GM18873 (cell line): ENCODE data around the gene HOXA3.

Experiments used
- ATAC-seq: cut with Tn5 transposase; IDR thresholded peaks from one replicate; pipeline ENCODE4 v1.9.1; 2021; ENCODE audit warnings: mild to moderate bottlenecking, moderate library complexity, moderate number of reproducible peaks; ENCODE audit not compliant: unreplicated experiment, low FRiP score

HOXA3 gene

DNA sequence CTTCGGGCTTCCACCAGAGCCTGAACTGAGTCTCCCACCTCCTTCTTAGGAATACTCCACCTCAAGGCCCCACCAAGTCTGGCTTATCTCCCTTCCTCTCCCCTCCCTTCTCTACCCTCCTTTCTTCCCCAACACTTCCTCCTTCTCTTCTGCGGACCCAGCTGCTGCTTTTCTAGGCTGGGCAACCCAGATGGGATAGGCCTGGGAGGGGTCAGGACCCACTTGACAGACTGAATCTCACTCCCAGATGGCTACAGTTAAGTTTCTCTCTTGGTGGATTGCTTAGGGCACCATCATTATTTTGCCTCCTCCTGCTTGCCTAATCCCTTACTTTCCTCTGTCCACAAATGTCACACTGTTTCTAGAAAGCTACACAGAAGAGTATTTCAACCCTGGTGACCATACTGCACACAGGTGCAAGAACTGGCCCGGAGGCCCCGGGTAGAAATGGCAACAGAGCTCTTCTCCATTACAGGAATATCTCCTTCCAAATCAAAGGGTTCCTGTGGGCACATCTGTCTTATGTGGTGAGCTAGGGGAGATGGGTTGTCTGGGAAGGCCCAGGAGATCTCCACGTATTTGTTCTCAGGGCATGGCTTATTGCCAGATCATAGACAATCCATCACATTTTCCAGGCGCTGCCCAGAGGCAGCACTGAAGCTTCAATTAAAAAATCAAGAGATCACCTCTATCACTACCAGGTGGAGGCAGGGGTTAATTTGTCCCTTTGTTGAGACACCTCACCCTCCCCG, 37.8 kb upstream of the HOXA3 start:
- ATAC-seq, result no peak

DNA sequence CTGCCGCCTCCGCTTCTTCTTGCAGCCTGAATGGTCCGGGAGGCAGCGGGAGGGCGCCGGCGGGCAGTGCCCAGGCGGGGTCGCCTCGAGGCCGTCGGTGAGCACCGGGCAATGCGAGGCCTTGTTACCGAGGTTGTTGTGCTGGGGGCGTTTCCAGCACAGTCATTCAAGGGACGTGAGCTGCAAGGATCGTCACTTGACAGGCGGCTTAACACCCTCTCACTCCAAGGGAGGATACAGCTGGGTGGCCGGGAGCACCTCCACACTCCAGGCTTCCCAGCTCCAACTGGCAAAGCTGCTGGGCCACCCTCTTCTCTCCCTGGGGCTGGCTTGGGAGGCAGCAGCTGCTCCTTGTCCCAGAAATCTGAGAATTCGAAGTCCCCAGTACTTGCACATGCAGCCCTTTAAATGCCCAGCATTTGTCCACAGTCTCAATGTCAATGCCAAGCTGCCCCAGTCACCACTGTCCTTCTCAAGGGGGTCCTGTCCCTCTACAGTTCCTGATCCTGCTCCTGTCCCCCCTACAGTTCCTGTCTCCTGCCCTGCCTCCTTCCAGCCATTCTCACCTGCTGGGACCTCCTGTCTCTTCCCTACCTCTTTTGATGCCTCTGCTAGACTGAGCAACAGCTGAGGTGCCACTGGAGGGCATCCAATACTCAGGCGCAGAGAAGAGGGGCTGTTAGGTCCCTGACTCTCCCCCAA, 37.1 kb upstream of the HOXA3 start:
- no peak for ATAC-seq

DNA sequence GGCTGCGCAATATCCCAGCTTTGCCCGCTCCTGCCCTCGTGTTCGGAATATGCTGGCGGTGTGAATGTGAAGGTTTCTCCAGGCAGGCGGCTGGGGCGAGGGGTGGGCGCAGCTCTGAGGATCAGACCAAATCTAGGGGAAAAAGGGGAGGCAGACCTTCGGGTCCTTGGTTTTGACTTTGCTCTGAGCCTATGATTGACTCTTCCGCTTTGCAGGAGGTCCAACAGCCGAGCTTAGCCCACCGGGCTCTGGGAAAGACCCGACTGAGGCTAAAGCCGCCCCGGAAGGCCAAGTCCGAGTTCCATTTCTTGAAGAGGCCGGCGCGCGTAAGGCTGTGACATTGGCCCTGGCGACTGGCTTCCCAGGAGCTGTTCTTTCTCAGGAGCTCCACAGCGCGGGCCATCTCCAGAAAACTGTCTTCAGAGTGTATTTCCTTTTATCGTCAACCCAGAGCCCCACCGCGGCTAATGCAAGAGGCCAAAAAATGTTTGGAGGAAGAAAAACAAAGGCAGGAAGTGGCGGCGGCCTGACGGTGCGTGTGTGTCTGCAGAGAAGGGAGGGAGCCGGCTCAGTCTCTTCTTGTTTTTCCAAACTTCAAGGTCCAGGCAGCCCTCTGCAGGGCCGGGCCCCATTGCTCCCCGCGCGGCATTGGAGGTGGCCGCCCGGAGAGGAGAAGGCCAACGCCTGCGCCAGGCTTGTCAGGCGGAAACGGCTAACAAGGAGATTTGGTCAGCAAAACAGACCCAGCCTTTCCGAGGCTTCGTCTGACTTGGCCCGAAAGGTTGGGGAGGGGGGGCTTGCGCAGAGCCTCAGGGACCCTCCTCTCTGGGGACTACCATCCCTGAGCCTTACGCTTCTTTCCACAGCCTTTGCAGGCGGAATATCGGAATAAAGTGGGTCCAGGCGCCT, 36.3 kb upstream of the HOXA3 start:
- no peak for ATAC-seq

DNA sequence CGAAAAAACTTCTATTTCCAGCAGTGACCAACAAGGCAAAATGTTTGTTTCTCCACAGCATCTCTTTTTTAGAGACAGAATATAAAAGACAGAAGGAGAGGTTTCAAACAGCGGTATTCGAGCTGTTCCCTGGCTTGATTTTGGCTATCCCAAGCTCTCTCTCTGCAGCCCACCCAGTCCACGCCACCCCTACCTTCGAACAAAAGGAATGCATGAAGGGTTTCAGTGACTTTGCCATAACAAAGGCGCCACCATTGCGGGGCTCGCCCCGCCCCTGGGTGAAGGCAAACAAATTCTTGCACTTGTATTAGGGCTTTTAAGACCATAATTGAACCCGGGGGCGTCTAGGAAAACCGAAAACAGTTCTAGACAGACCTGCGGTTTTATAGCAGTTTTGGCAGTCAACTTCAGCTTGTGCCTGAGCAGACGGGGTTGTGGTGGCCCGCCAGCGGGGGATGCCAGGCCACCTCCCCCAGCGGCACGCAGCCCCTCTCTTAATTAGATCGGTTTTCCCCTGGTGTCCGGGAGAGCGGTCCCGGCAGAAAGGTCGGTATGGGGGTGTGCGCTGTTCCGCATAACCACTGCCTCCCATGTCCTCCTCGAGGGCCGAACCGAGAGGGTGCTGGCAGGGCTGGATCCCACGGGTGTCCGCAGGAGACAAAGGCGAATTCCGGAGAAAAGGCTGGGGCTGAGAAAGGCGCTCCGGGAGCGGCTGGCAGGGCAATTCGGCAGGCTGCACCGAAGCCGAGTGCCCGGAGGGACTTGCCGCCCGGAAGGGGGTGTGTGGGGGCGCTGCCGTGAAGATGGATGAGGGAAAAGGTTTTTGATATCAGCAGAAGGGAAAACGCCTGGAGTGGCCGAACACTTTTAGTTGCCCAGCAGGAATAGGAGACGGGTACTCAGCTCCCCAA, 35.3 kb upstream of the HOXA3 start:
- no peak for ATAC-seq

DNA sequence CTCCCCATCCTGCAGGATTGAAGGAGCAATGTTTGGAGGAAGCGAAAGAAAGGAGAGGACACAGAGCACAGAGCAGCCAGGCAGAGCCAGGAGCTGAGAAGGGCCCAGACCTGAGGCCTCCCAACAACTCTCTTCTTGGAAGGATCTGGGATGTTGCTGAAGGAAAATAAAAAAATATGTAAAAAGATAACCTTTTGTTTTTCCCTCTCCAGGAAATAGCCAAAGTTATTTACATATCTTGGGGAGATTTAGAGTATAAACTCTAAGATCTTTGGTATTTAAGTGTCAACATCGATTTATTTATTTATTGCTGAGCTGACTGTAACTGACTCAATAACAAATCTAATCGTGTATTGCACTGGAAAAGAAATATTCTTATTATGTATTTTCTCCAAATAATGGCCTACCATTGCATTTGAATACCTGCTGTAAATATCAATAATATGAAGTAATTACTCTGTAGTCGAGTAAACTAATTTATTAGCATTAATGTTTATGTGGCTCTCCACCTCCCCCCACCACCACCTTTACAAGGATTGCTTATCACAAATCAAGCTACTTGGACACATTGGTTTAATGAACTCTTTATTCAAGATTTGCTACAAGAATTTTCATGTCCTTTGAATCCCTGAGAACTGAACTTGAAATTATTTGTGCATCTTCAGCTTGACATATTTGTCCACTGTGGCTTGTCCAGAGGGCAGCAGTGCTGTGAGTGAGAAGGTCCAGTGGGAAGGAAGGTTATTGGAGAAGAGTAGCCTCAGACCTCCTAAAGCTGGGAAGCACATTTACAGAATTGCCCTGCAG, 34.5 kb upstream of the HOXA3 start:
- ATAC-seq, result no peak

DNA sequence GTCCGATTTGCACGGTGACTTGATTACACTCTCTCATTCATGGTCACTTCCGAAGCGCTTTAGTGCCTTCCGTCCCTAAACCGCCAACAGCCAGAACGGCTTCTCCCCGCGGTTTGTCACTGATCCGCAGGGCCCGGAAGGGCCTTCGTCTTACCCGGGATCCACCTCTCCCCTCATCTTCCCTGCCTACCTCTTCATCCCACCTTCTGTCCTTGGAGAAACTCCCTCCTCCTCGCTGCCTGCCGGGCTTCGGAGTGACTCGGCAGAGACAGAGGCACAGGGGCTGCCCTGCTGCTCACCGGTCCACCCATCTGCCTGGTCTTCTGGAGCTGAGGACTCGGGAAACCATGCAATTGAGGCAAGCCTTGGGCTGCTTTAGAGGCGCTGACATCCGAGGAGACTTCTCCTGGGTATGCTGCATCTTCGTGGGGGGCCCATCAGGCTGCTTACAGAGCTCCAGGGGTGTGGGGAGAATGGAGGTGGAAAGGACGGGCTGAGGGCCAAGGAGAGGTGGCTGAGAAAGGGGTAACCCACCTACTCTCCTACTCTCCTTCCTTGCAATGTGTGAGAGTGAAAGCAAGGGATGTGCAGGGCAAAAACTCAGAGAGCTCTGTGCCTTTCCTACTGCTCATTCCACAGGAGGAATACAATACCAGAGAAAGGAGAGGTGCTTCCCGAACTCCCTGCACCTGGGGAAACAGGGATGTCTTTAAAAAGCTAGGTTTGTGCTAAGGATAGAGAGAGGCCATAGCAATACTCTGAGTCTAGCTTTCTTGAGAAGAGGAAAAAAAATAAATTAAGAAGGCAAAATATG, 33.7 kb upstream of the HOXA3 start:
- no peak for ATAC-seq

DNA sequence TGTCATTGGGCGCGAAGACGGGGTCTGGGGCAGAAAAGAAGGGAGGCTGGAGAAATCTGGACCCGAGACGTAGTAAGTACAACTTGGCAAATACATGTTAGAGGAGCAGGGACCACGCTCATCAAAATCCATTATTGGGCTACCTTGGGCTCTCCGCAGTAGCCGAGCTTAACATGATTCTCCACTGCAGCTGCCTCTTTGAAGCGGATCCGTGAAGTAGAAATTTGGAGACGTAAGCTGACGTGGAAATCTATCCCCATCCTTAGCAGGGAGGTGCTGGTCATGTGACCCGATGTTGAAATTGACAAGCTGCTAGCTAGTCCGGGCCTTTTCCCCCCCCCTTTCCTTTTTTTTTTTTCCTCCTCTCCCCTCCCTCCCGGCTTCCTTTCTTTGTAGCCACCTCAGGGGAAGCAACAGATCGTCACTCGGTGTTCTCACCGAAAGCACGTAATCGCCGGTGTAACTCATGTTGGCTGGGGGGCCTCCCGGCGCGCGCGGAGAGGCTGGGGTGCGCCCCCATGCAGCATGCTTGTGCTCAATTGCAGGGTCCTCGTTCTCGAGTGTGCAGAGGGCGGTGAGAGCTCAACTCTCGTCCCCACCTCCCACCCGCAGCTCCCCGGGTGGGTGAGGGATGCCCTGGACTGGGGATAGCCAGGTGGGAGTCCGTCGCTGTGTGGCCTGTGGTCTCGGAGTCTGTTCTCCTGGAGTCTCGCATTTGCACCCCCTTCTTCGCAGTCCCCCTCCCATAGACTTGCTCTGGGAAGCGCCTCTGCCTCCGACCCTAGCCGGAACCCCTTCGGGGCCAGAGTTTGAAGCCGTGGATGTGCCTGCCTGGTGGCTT, 32.9 kb upstream of the HOXA3 start, which contains the start of gene HOXA11:
Gene HOXA11 (minus strand): TSS at position 220 of the 841 bp plus-strand sequence. CDS start 88 bp downstream, at position 132.
- ATAC-seq, result no peak

DNA sequence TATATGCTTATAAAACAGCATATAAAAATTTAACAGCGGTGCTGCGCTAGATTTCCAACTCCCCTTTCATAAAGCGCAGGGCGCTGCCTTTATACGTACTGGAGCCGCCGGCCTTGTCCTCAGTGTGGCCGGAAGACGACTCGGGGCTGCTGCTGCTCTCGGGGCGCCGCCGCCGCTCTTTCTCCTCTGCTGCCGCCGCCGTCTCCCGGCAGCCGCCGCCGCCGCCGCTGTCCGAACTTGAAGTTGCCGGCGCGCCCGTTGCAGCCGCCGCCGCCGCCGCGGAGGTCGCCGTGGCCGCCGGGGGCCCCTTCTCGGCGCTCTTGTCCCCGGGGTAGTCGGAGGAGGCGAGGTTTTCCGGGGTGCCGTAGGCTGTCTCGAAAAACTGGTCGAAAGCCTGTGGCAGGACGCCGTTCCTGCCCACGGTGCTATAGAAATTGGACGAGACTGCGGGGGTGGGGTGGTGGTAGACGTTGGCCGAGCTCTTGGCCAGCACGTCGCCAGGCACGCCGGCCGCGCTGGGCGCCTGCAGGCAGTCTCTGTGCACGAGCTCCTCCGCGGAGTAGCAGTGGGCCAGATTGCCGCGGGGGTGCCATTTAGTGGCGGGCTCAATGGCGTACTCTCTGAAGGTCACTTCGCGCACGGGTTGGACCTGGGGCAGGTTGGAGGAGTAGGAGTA, 32.1 kb upstream of the HOXA3 start:
- ATAC-seq, result no peak

DNA sequence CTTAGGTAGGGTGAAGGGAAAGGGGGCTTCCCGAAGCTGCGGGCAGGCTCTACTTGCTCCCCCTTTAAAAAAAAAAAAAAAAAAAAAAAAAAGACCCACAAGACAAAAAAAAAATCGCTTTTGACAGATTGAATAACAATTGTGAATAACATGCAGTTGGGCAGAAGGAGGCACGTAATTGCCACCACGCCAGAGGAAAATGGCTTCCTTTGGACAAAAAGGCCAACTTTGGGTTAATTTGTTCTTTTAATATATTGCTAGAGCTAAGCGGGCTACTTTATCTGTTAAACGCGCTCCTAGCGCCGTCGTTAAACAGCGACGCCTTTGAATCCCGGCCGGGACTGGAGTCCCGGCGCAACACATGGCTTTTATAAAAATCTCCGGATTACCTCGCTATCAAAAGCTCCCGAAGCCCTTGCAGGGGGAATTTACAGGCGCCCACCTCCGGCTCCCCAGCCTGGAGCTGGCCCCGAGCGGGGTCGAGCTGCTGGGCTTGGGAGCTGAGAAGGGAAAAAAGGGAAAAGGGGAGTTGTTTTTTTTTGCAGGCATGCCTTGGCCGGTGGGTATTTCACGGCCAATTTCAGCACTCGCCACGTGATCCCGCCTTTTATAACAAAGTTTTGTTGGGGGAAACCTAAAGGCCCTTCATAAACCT, 31.4 kb upstream of the HOXA3 start:
- ATAC-seq, result no peak

DNA sequence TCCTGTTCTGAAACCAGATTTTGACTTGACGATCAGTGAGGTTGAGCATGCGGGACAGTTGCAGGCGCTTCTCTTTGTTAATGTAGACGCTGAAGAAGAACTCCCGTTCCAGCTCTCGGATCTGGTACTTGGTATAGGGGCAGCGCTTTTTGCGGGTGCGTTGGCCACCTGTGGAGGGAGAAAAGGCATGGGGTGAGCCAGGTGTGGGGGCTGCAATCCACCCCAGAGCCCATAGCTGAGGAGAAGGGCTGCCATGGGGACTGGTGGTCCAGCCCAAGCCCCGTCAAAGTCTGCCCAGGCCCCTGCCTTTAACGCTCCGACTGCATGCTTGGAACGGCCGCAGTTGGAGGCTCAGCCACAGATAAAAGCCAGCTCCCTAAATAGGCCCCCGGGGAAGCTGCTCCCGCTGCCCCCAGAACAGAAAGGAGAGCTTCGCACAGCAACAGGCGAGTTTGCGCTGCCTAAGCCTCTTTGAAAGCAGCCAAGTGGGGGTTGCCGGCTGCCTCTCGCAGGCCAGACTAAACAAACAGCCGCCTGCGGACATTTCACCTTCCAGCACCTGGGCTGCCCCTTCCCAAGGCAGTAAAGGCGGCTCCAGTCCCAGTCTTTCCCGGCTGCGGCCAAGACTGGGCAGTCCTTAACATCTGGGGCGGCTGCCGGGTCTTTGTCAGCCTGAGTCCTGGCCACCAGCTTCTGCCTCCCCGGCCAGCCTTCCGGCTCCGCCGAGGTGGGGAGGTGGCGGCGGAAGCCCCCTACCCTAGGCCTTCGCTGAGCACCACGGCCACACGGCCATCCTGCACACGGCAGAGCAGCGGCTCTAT, 30.7 kb upstream of the HOXA3 start:
- ATAC-seq, result no peak

DNA sequence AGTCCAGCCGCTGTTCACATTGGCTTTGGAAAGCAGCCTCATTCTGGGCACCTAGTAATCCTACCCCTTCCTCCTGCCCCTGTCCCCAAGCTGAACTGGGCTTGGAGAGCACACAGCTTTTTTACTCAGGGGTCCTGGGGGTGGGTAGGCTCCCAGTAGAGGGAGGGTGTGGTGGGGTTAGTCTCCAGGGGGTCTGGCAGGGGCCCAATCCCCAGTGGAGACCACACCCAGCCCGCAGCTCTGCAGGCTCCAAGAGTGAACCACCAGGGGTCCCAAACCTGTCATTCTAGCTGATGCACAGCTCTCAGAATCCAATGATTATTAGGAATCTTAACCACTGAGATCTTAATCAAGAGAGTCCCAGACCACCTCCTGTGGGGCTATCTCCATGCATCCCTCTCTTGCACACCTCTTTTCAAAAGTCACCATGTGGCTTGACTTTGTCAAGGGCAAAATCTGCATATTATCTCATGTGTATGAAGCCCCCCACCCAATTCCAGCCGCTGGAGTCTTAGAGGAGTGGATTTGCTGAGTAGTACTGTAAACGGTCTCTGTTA, 30.0 kb upstream of the HOXA3 start:
- no peak for ATAC-seq

DNA sequence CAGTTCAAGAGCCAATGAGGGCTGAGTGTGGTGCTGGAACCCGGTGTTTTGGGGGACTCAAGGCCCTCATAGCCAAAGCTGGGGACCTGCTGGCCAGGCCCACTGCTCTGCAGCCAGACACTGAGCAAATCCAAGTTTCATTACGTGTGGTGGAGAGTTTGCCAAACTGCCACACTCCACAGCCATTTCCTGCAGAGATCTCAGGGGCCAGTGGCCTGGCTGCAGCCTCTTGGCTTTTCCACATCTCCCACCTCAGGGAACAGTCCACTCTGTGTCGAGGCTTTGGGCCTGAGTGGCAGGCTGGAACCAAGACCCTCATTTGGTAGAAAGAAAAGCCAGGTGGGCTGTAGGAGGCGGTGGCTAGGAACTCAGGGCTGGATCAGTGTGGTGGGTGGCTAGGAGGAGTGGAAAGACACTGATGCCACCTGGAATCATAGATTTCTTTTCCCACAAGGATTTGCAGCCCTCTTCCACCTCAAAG, 29.5 kb upstream of the HOXA3 start:
- no peak for ATAC-seq

DNA sequence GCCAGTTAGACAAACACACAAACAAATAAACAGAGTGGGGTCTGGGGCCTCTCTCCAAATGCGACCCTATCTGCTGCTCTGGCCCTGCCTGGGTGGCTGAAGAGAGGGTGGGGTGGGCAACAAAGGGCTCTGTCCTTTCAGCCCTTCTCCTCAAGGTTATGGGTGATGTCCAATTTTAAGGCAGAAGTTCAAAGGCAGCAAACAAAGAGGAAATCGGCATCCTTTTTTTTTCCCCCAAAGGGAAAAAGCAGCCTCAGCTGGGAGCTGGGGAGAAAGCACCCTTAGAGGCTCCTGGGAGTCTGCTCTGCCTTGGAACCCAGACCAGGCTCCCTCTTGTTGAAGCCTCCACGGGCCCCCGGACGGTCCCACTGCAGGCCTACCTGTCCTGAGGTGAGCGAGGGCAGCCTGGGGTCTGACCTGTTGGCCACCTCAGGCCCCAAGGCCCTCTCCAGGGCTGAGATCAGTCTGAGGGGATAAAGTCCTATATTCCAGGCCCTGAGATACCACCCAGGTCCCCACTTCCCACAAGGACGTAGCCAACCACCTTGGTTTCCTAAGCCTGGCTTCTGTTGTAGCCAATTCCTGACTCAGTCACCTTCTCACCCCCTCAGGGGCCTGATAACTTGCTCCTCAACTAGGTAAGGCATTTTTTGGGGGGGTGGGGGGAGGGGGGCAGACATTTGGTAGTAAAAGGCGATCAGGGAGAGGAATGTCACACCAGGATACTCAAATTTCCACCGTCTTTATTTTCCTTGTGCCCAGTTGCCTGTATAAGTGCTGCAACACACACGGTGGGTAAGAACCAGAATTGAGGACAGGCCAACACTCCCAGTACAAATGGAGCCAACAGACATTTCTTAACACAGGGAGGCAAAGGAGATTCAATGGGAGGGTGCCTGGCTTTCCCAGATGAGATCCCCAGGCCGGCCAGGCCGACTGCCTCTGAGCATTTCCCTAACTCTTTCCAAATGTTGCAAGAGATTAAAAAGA, 28.3 kb upstream of the HOXA3 start:
- ATAC-seq, result no peak
